ENCODE data around the gene ZDHHC9.

ZDHHC9 gene

DNA sequence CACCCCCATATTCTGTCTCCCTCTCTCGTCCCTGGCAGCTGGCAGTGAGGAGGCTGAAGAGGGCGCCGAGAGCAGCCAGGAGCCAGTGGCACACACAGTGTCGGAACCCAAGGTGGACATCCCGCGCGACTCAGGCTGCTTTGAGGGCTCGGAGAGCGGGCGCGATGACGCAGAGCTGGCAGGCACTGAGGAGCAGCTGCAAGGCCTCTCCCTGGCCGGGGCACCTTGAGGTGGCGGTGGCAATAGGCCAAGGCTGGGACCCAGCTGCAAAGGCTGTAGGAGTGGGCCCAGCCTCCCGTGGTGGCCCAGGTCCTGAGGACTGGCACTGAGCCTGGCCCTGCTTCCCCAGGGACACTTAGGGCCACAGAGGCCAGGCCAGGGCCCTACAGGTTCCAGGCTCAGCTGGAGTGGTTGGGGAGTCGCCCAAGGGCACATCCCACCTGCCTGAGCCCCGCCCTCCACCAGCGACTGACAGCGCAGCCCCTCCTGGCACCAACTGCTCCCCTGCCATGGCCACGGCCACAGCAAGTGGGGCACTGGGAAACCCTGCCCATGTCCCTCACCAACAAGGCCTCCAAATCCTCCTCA is 50.0 kb downstream of the ZDHHC9 start:
- Histone ChIP-seq H3K27me3 (ENCODE audit: low read depth, low read length) (no peaks in the 10 kb centered on the region), H3K27ac (ENCODE audit: low read length) (no peak overlapping the region), H4K20me1 (ENCODE audit: insufficient read depth, low read length) (0 out of 2 replicates have a peak, but pooled peaks cover 4% of the 10 kb centered on the region), H3K4me2 (ENCODE audit: low read length) (no peak overlapping the region), H3K4me3 (ENCODE audit: low read length) (no peak overlapping the region), H3K79me2 (ENCODE audit: low read length) (no peaks in the 10 kb centered on the region), H3K9me3 (ENCODE audit: insufficient read depth, low read length) (no peaks in the 10 kb centered on the region), H3K4me1 (ENCODE audit: low read length) (peaks cover 5% of the 10 kb centered on the region; the same call in 1 of the 2 replicates), H2AFZ (ENCODE audit: low read depth, low read length) (no peak overlapping the region), H3K9ac (ENCODE audit: low read length) (no peak overlapping the region), H3K36me3 (replicated peaks; ENCODE audit: low read depth, low read length) (peaks cover 67% of the 10 kb centered on the region)
- TF ChIP-seq CTCF (IDR thresholded peaks at IDR 0.05; ENCODE audit: low read depth, low read length), result no peak
- TF ChIP-seq EZH2phosphoT487 (IDR thresholded peaks at IDR 0.05; ENCODE audit: low read depth), result no peak

GRCh38 chrX:129792586-129793291 is 50.9 kb downstream of the ZDHHC9 start:
- Histone ChIP-seq H3K9me3 (ENCODE audit: insufficient read depth, low read length) (no peaks in the 10 kb centered on the region), H3K9ac (ENCODE audit: low read length) (no peak overlapping the region), H3K4me3 (ENCODE audit: low read length) (no peak overlapping the region), H3K27ac (ENCODE audit: low read length) (no peak overlapping the region), H2AFZ (ENCODE audit: low read depth, low read length) (no peak overlapping the region), H3K4me1 (ENCODE audit: low read length) (peaks cover 5% of the 10 kb centered on the region; the same call in 1 of the 2 replicates), H3K36me3 (replicated peaks; ENCODE audit: low read depth, low read length) (peaks cover 65% of the 10 kb centered on the region), H3K27me3 (ENCODE audit: low read depth, low read length) (no peaks in the 10 kb centered on the region), H4K20me1 (ENCODE audit: insufficient read depth, low read length) (peaks cover 11% of the 10 kb centered on the region), H3K79me2 (ENCODE audit: low read length) (peaks cover 7% of the 10 kb centered on the region; the same call in 1 of the 2 replicates), H3K4me2 (ENCODE audit: low read length) (no peak overlapping the region)
- TF ChIP-seq CTCF (IDR thresholded peaks at IDR 0.05; ENCODE audit: low read depth, low read length), result no peak
- TF ChIP-seq EZH2phosphoT487 (IDR thresholded peaks at IDR 0.05; ENCODE audit: low read depth), result no peak

GRCh38 chrX:129791961-129792570 is 51.6 kb downstream of the ZDHHC9 start:
- Histone ChIP-seq H2AFZ (ENCODE audit: low read depth, low read length) (no peak overlapping the region), H3K27ac (ENCODE audit: low read length) (no peak overlapping the region), H3K9me3 (ENCODE audit: insufficient read depth, low read length) (no peaks in the 10 kb centered on the region), H3K4me3 (ENCODE audit: low read length) (no peak overlapping the region), H3K4me2 (ENCODE audit: low read length) (no peak overlapping the region), H3K79me2 (ENCODE audit: low read length) (peaks cover 13% of the 10 kb centered on the region), H3K36me3 (replicated peaks; ENCODE audit: low read depth, low read length) (peaks cover 67% of the 10 kb centered on the region), H3K4me1 (ENCODE audit: low read length) (peaks cover 12% of the 10 kb centered on the region), H3K9ac (ENCODE audit: low read length) (no peak overlapping the region), H3K27me3 (ENCODE audit: low read depth, low read length) (no peaks in the 10 kb centered on the region), H4K20me1 (ENCODE audit: insufficient read depth, low read length) (peaks cover 18% of the 10 kb centered on the region)
- TF ChIP-seq CTCF (IDR thresholded peaks at IDR 0.05; ENCODE audit: low read depth, low read length) (no peak), EZH2phosphoT487 (IDR thresholded peaks at IDR 0.05; ENCODE audit: low read depth) (no peak)

- no peaks in the 10 kb centered on the region for H3K27me3 ChIP-seq (ENCODE audit: low read depth, low read length)
- no peak overlapping the region for H3K9ac ChIP-seq (ENCODE audit: low read length)
- peaks cover 20% of the 10 kb centered on the region for H3K79me2 ChIP-seq (ENCODE audit: low read length)
- H3K4me1 ChIP-seq (ENCODE audit: low read length), result peaks cover 17% of the 10 kb centered on the region
- no peak overlapping the region for H3K27ac ChIP-seq (ENCODE audit: low read length)
- H3K9me3 ChIP-seq (ENCODE audit: insufficient read depth, low read length), result no peaks in the 10 kb centered on the region
- no peak overlapping the region for H2AFZ ChIP-seq (ENCODE audit: low read depth, low read length)
- H3K36me3 ChIP-seq (replicated peaks; ENCODE audit: low read depth, low read length), result peaks cover 68% of the 10 kb centered on the region
- no peak for TF ChIP-seq CTCF (IDR thresholded peaks at IDR 0.05; ENCODE audit: low read depth, low read length)
- no peak for TF ChIP-seq EZH2phosphoT487 (IDR thresholded peaks at IDR 0.05; ENCODE audit: low read depth)
- H3K4me2 ChIP-seq (ENCODE audit: low read length), result no peak overlapping the region
- no peak overlapping the region for H3K4me3 ChIP-seq (ENCODE audit: low read length)
- peaks cover 21% of the 10 kb centered on the region for H4K20me1 ChIP-seq (ENCODE audit: insufficient read depth, low read length)
Measured at GRCh38 chrX:129791336-129791735, 52.4 kb downstream of the ZDHHC9 start.

All from OCI-LY3 (cell line).